Panc1 (cell line): ENCODE results near the gene GLI3. TPM values are rescaled to one million over a fixed set of nuclear protein-coding genes. Genes with fewer than 3 reads are reported as not detected.

ENCODE experiments used
- ATAC-seq: fragments of 200-7000 bp; cut with Tn5 transposase; 2 replicates; pipeline ENCODE4 v1.9.1; 2020; ENCODE audit warnings: mild to moderate bottlenecking, moderate library complexity
- BruUV-seq: library from RNA; stranded (reverse); fragments of 400-500 nt; replicated peaks from 2 replicates; lab custom pipeline; 2021; lab: Mats Ljungman, UMichigan
- CTCF ChIA-PET: fragments of 300-600 bp; sonication (Branson Sonifier 250); formaldehyde crosslinking; loops from one replicate; lab custom pipeline; 2022; ENCODE audit warnings: antibody characterized with exemption; lab: Charles Lee
- POLR2A ChIA-PET: fragments of 300-600 bp; sonication (Branson Sonifier 250); formaldehyde crosslinking; loops from one replicate; lab custom pipeline; 2022; ENCODE audit warnings: antibody characterized with exemption; lab: Charles Lee
- DNase-seq: peaks from one replicate; pipeline ENCODE4 v3.0.0-alpha.2; 2010; ENCODE audit warnings: low read depth, low spot score
- H3K27ac ChIP-seq: 2 replicates; pipeline ENCODE4 v1.5.1; 2011; ENCODE audit warnings: mild to moderate bottlenecking, low read length, inconsistent platforms
- H3K27me3 ChIP-seq: fragments of 200-500 bp; sonication (Bioruptor generic); 2 replicates; pipeline ENCODE4 v1.6.0; 2014; ENCODE audit warnings: low read length, inconsistent platforms; ENCODE audit not compliant: control insufficient read depth, insufficient read depth
- H3K36me3 ChIP-seq: fragments of 200-500 bp; sonication (Bioruptor generic); 2 replicates; pipeline ENCODE4 v1.5.1; 2014; ENCODE audit warnings: inconsistent platforms, mild to moderate bottlenecking, low read length, moderate library complexity; ENCODE audit not compliant: control insufficient read depth, insufficient read depth
- H3K4me1 ChIP-seq: 2 replicates; pipeline ENCODE4 v1.5.1; 2011; ENCODE audit warnings: inconsistent platforms, mild to moderate bottlenecking, low read length, moderate library complexity; ENCODE audit not compliant: control insufficient read depth, insufficient read depth
- H3K4me3 ChIP-seq, 2 experiments: 2 replicates each; pipeline ENCODE4 v1.5.1; 2011 to 2012; ENCODE audit warnings: low read depth in 2 of 2, low read length in 2 of 2, mild to moderate bottlenecking in 2 of 2, inconsistent platforms in 1 of 2, moderate library complexity in 1 of 2
- H3K9me3 ChIP-seq: fragments of 200-500 bp; sonication (Bioruptor generic); 2 replicates; pipeline ENCODE4 v1.5.1; 2014; ENCODE audit warnings: low read depth, mild to moderate bottlenecking, inconsistent platforms, low read length, moderate library complexity; ENCODE audit not compliant: control insufficient read depth, insufficient read depth
- POLR2AphosphoS5 ChIP-seq: IDR thresholded peaks from 2 replicates; pipeline ENCODE4 v1.6.1; 2012; ENCODE audit warnings: mild to moderate bottlenecking, low read depth, low read length, moderate library complexity
- SIN3A ChIP-seq: IDR thresholded peaks from 2 replicates; pipeline ENCODE4 v1.6.1; 2012; ENCODE audit warnings: low read depth, mild to moderate bottlenecking, low read length, moderate library complexity, borderline replicate concordance; ENCODE audit not compliant: insufficient read depth
- TCF7L2 ChIP-seq: IDR thresholded peaks from 2 replicates; pipeline ENCODE4 v1.6.1; 2011; ENCODE audit warnings: mild to moderate bottlenecking, low read depth, low read length, inconsistent platforms
- in situ Hi-C: cut with HindIII; loops from 2 replicates; pipeline ENCODE4 v1.10.0; 2016; ENCODE audit warnings: low sequenced_read_pairs, low pct_unique_long_range_greater_than_20kb
- intact Hi-C: fragments of 100-400 bp; cut with micrococcal nuclease; formaldehyde crosslinking; loops from one replicate; pipeline ENCODE4 v1.10.0; 2022; ENCODE audit not compliant: unreplicated experiment
- total RNA-seq: library from RNA; stranded (reverse); gene quantifications from one replicate; pipeline ENCODE4 v1.2.1, GENCODE V29; 2021; ENCODE audit not compliant: unreplicated experiment
- TF ChIP-seq, protein P1 (sequence below): fragments of 450-650 bp; IDR thresholded peaks from 2 replicates; pipeline ENCODE4 v1.5.1; 2017; ENCODE audit warnings: mild to moderate bottlenecking
- TF ChIP-seq, protein P2 (sequence below), 2 experiments: IDR thresholded peaks; 2 replicates each; pipeline ENCODE4 v1.6.1; 2011 to 2012; ENCODE audit warnings: low read depth in 2 of 2, control low read depth in 1 of 2, low read length in 1 of 2, mild to moderate bottlenecking in 1 of 2, moderate library complexity in 1 of 2; ENCODE audit not compliant: insufficient read depth in 1 of 2

GLI3 gene
- total RNA-seq, 1 experiment from 2014 or later = 3.7 TPM

DNA sequence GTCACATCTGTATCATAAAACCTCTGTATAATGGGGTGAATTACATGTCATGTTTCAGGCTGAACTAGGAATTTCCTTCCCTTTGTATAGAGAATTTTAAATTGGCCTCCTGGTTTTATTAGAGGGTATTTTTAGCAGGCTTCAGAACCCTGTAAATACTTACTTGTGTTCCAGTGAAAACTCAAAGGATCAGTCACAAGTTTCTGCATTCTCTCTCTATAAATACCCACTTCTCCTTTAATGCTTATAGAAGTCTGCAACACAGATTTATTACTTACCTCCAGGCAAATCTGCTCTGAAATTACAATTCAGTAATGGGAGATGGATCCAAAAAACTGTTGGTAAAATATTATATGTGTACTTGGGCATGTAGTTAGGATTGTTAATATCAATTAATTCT is 161.6 kb downstream of the GLI3 start:
- Histone ChIP-seq H3K27ac (no peak overlapping the region), H3K27me3 (no peaks in the 10 kb centered on the region), H3K9me3 (no peaks in the 10 kb centered on the region), H3K4me3 (no peak overlapping the region), H3K36me3 (no peaks in the 10 kb centered on the region), H3K4me1 (no peaks in the 10 kb centered on the region)
- POLR2A ChIA-PET = no interaction called here
- CTCF ChIA-PET = no interaction called here
- no TSS peak for BruUV-seq
- no peak for DNase-seq
- ATAC-seq = no peak
- in situ Hi-C loops = no loop called here
- intact Hi-C loops = no loop called here
- TF ChIP-seq TCF7L2 (no peak), SIN3A (no peak), POLR2AphosphoS5 (no peak)
- TF ChIP-seq, protein P1, sequence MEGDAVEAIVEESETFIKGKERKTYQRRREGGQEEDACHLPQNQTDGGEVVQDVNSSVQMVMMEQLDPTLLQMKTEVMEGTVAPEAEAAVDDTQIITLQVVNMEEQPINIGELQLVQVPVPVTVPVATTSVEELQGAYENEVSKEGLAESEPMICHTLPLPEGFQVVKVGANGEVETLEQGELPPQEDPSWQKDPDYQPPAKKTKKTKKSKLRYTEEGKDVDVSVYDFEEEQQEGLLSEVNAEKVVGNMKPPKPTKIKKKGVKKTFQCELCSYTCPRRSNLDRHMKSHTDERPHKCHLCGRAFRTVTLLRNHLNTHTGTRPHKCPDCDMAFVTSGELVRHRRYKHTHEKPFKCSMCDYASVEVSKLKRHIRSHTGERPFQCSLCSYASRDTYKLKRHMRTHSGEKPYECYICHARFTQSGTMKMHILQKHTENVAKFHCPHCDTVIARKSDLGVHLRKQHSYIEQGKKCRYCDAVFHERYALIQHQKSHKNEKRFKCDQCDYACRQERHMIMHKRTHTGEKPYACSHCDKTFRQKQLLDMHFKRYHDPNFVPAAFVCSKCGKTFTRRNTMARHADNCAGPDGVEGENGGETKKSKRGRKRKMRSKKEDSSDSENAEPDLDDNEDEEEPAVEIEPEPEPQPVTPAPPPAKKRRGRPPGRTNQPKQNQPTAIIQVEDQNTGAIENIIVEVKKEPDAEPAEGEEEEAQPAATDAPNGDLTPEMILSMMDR = no peak
- TF ChIP-seq, protein P2, sequence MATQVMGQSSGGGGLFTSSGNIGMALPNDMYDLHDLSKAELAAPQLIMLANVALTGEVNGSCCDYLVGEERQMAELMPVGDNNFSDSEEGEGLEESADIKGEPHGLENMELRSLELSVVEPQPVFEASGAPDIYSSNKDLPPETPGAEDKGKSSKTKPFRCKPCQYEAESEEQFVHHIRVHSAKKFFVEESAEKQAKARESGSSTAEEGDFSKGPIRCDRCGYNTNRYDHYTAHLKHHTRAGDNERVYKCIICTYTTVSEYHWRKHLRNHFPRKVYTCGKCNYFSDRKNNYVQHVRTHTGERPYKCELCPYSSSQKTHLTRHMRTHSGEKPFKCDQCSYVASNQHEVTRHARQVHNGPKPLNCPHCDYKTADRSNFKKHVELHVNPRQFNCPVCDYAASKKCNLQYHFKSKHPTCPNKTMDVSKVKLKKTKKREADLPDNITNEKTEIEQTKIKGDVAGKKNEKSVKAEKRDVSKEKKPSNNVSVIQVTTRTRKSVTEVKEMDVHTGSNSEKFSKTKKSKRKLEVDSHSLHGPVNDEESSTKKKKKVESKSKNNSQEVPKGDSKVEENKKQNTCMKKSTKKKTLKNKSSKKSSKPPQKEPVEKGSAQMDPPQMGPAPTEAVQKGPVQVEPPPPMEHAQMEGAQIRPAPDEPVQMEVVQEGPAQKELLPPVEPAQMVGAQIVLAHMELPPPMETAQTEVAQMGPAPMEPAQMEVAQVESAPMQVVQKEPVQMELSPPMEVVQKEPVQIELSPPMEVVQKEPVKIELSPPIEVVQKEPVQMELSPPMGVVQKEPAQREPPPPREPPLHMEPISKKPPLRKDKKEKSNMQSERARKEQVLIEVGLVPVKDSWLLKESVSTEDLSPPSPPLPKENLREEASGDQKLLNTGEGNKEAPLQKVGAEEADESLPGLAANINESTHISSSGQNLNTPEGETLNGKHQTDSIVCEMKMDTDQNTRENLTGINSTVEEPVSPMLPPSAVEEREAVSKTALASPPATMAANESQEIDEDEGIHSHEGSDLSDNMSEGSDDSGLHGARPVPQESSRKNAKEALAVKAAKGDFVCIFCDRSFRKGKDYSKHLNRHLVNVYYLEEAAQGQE (IDR thresholded peaks at IDR 0.05; ENCODE audit: insufficient read depth in 1 of 2, low read depth in 2 of 2, low read length in 1 of 2) = no peak

- Histone ChIP-seq H3K36me3 (no peaks in the 10 kb centered on the region), H3K9me3 (no peaks in the 10 kb centered on the region), H3K4me3 (no peak overlapping the region), H3K27ac (no peak overlapping the region), H3K4me1 (no peaks in the 10 kb centered on the region), H3K27me3 (no peaks in the 10 kb centered on the region)
- in situ Hi-C loops = no loop called here
- intact Hi-C loops = no loop called here
- DNase-seq = no peak
- no TSS peak for BruUV-seq
- CTCF ChIA-PET = no interaction called here
- no peak for ATAC-seq
- POLR2A ChIA-PET = no interaction called here
- TF ChIP-seq SIN3A (no peak), POLR2AphosphoS5 (no peak)
Measured at GRCh38 chr7:42074076-42074475, 162.9 kb downstream of the GLI3 start.

- TF ChIP-seq, protein P2 (IDR thresholded peaks at IDR 0.05; ENCODE audit: insufficient read depth in 1 of 2, low read depth in 2 of 2, low read length in 1 of 2) = no peak
- TF ChIP-seq SIN3A = no peak
- TF ChIP-seq POLR2AphosphoS5 = no peak
- TF ChIP-seq, protein P1 = no peak
- TF ChIP-seq TCF7L2 = no peak
- no peaks in the 10 kb centered on the region for H3K36me3 ChIP-seq
- ATAC-seq (no peak; the same call in 1 of the 2 replicates), DNase-seq (no peak)
- no peak overlapping the region for H3K4me3 ChIP-seq
- intact Hi-C loops = no loop called here
- no peaks in the 10 kb centered on the region for H3K27me3 ChIP-seq
- ChIA-PET CTCF (interaction anchor here (0.6 kb wide), 1 partner anchor 1088 kb away, joined by 7 read pairs; no protein-coding TSS in a partner anchor), POLR2A (no interaction called here)
- in situ Hi-C loops = no loop called here
- no TSS peak for BruUV-seq
- no peaks in the 10 kb centered on the region for H3K4me1 ChIP-seq
- H3K9me3 ChIP-seq = no peaks in the 10 kb centered on the region
- H3K27ac ChIP-seq = no peak overlapping the region
Measured at GRCh38 chr7:42071372-42072261, 165.4 kb downstream of the GLI3 start.
